Activated gamma-delta T cell (primary cell): ENCODE results near the gene ARL14.
"Not testable (repeated sequence)": the region's sequence is repeated elsewhere in the genome, so short reads cannot be mapped to it uniquely, and the experiment has no call there.

ENCODE experiments used
- DNase-seq: peaks from one replicate; lab custom pipeline; 2025; lab: John Stamatoyannopoulos, UW

ARL14 gene

GRCh38 chr3:160677459-160677881 is 510 bp downstream of the ARL14 start:
- DNase-seq: no peak

GRCh38 chr3:160678292-160678842 is 1.4 kb downstream of the ARL14 start:
- DNase-seq: no peak

- DNase-seq: no peak
Measured at GRCh38 chr3:160684368-160684740, 7.4 kb downstream of the ARL14 start.

DNA sequence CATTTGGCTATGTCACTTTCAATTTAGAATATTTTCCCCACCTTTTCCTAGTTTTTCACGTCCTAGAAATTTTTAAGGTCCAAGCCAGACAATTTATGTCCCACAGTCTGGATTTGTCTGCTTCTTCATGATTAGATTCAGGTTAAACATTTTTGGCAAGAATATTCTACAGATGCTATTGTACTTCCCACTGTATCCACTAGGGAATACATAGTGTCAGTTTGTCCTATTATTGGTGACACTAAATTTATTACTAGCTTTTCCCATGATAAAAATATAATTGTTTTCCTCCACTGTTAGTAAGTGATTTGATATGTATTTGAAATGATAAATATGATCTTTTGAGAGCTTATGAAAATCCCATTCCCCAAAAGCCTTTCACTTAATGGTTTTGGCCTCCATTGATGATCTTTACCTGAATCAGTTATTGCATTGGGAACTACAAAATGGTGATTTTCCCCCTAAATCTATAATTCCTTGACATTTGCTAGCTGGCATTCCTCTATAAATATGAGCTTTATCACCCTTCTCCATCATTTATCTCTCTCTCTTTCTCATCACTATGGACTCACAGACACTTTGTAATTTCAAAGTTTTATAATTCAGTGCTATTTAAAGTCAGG is 8.3 kb downstream of the ARL14 start:
- no peak for DNase-seq

DNA sequence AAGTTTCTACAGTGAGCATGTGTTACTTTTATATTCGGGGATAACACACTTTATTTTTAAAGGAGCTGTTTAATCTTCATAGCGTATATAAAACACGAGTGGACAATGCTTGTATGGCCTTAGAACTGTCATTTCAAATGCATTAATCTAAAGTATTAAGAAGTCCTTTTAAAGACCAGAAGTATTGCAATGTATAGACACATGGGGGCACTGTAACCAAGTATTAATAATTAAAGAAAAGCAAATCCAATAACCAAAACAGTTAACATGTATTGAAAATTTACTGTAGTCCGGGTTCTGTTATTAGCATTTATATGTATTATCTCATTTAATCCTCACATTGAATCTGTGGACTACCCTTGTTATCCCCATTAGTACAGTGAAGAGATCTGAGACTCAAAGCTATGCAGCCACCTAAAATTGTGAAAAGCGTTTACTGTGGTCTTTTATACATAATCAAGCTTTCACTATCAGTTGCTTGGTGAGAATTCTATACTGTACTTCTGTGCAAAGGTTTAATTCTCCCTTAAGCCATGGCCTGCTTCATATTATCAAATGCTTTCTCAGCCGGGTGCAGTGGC is 10.1 kb downstream of the ARL14 start:
- DNase-seq: no peak

GRCh38 chr3:160691151-160691550 is 14.2 kb downstream of the ARL14 start:
- no peak for DNase-seq

DNA sequence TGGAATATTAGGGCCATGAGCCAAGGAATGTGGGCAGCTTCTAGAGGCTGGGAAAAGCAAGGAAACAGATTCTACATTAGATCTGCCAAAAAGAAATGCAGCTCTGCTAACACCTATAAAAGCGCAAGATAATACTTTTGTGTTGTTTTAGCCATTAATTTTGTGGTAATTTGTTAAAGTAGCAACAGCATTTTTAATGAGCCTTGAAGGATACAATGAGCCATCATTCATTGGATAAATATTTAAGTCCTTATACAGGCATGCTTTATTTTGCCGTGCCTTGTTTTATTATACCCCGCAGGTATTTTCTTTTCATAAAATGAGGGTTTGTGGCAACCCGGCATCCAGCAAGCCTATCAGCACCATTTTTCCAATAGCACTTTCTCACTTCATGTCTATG is 15.0 kb downstream of the ARL14 start:
- no peak for DNase-seq

GRCh38 chr3:160693191-160693590 is 16.2 kb downstream of the ARL14 start:
- no peak for DNase-seq

GRCh38 chr3:160694345-160694744 is 17.4 kb downstream of the ARL14 start:
- DNase-seq: no peak

GRCh38 chr3:160695003-160695402 is 18.0 kb downstream of the ARL14 start:
- DNase-seq: no peak

- no peak for DNase-seq
Measured at GRCh38 chr3:160695915-160696327, 19.0 kb downstream of the ARL14 start.

GRCh38 chr3:160697637-160698380 is 20.8 kb downstream of the ARL14 start:
- DNase-seq: no peak

DNA sequence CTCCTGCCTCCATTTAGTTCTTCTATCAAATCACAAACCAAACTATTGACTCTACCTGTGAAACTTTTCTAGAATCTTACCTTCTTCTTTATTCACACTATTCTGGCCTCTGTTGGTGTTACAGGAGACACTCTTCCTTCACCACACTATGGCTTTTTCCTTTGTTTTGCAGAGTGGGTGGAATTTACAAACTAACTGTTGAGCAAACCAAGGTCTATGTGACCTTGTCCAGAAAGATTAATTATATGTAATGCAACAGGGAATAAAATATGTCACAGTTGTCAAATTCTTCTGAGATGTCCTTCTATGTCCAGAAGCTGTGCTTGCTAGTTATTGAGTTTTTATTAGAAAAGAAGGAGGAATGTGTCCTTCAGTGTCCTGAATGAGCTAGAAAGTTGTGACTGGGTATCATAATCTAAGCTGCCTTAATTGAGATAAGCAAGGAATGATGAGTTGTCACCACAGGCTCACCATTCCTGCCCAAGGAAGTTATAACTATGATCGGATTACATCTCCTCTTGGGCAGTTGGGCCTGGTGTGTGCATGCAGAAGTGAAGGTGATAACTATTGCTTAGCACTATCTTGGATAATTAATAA is 21.7 kb downstream of the ARL14 start:
- no peak for DNase-seq

GRCh38 chr3:160701490-160701889 is 24.5 kb downstream of the ARL14 start:
- no peak for DNase-seq

GRCh38 chr3:160702290-160702689 is 25.3 kb downstream of the ARL14 start:
- DNase-seq: no peak

DNA sequence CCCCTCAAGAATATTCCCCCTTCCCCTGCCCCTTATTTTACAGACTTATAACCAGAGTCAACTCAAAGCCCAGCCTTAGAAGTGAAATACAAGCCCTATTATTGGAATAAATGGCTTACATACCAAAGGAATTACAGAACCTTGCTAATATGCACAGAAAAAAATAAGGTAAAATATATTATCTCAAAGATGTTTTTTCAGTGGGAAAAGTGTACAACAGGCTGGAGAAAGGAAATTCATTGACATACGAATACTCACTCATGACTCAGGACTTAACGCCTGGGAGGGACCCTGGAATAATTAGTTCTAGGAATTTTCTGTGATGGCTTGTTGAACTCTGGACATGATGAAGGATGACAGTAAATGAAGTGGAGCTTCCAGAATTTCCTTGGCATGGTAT is 27.0 kb downstream of the ARL14 start:
- no peak for DNase-seq

GRCh38 chr3:160707187-160707794 is 30.3 kb downstream of the ARL14 start:
- DNase-seq: no peak

DNA sequence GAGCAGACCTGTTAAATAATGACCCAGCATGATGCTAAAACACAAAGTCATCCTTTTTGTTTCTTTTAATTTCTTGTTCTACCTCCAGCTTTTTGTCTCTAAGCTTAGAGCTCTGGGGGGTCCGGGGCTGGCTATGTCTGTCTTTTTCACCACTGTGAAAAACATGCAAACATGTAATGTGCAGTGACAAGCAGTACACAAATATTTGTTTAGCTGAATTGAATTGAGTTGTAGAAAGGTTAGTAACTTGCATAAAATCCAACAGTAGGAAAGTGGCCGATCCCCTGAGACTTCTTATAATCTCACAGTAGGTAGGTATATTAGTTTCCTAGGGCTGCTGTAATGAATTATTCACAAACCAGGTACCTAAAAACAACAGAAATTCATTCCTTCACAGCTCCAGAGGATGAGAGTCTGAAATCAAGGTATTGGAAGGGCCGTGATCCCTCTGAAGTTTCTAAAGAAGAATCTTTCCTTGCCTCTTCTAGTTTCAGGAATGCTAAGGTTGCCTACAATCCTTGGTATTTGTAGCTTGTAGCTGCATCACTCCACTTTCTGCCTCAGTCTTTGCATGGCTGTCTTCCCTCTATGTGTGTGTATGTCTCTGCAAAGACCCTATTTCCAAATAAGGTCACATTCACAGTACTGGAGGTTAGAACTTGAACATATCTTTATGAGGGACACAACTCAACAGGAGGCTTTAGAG is 32.7 kb downstream of the ARL14 start:
- no peak for DNase-seq

DNA sequence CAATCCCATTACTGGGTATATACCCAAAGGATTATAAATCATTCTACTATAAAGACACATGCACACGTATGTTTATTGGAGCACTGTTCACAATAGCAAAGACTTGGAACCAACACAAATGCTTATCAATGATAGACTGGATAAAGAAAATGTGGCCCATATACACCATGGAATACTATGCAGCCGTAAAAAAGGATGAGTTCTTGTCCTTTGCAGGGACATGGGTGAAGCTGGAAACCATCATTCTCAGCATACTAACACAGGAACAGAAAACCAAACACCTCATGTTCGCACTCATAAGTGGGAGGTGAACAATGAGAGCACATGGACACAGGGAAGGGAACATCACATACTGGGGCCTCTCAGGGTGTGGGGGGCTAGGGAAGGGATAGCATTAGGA is 36.2 kb downstream of the ARL14 start:
- DNase-seq: not testable (repeated sequence)

DNA sequence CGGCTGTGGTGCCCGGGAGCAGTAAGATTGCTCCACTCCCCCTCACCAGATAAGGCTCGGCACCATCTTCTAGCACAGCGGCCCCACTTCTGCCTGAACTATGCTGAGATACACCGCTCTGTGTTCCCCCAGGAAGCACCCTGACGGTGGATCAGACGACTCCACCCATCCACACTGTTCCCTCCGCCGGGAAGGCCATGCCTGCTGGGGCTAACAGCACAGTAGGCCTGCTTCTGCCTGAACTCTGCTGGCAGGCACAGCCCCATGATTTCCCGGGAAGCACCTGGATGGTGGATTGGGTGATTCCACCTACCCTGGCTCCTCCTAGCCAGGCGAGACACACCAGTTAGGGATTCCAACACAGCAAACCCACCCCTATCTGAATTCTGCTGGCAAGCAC is 42.8 kb downstream of the ARL14 start:
- no peak for DNase-seq

DNA sequence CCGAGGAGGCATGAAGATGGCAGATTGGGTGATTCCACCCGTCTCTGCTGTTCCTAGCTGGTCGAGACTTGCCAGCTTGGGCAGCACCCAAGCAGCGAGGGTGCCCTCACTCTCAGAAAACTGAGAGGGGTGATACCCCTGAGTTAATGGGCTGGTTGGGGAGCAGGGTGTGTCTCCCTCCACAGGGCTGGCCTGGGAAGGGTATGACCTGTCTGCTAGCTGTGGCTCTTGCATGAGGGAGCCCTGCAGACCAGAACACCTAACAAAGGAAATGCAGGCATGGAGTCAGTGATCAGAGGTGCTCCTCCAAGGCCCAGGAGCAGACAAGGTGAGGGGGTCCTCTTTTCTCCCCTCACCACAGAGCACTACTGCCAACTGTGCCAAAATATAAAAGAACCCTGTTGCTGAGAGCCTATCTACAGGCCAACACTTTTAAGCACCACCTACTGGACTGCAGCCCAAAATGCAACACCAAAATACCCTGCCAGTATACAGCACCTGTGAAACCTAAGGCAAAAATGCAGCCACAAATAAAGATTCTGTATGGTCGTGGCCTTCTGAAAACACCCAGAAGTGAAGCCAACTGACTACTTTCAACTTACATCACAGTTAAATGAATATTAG is 43.3 kb downstream of the ARL14 start:
- no peak for DNase-seq
